ENCODE measurements around the gene IPO9.

IPO9 gene

GRCh38 chr1:201905234-201905890 is 76.4 kb downstream of the IPO9 start:
- TF ChIP-seq REST (IDR thresholded peaks at IDR 0.05; ENCODE audit: insufficient read depth in 1 of 2, low read depth in 2 of 2, low read length in 2 of 2) (no peak), TAF1 (IDR thresholded peaks at IDR 0.05; ENCODE audit: borderline replicate concordance, insufficient read depth, low read length) (no peak), FOXP2 (optimal IDR thresholded peaks at IDR 0.05; ENCODE audit: borderline replicate concordance, extremely low read depth, extremely low read length, insufficient read depth) (no peak), POLR2AphosphoS5 (IDR thresholded peaks at IDR 0.05; ENCODE audit: low read depth, low read length) (no peak)

- TF ChIP-seq FOXP2 (optimal IDR thresholded peaks at IDR 0.05; ENCODE audit: borderline replicate concordance, extremely low read depth, extremely low read length, insufficient read depth) (no peak), REST (IDR thresholded peaks at IDR 0.05; ENCODE audit: insufficient read depth in 1 of 2, low read depth in 2 of 2, low read length in 2 of 2) (no peak), POLR2AphosphoS5 (IDR thresholded peaks at IDR 0.05; ENCODE audit: low read depth, low read length) (no peak), SIN3A (IDR thresholded peaks at IDR 0.05; ENCODE audit: borderline replicate concordance, insufficient read depth, low read length) (no peak), TAF1 (IDR thresholded peaks at IDR 0.05; ENCODE audit: borderline replicate concordance, insufficient read depth, low read length) (no peak)
These were observed 77.4 kb downstream of the IPO9 start for GRCh38 chr1:201906336-201906735.

- no peak for TF ChIP-seq SIN3A (IDR thresholded peaks at IDR 0.05; ENCODE audit: borderline replicate concordance, insufficient read depth, low read length)
- TF ChIP-seq FOXP2 (optimal IDR thresholded peaks at IDR 0.05; ENCODE audit: borderline replicate concordance, extremely low read depth, extremely low read length, insufficient read depth) = no peak
- no peak for TF ChIP-seq TAF1 (IDR thresholded peaks at IDR 0.05; ENCODE audit: borderline replicate concordance, insufficient read depth, low read length)
These were observed 78.7 kb downstream of the IPO9 start for GRCh38 chr1:201907621-201908020.

- no peak for TF ChIP-seq FOXP2 (optimal IDR thresholded peaks at IDR 0.05; ENCODE audit: borderline replicate concordance, extremely low read depth, extremely low read length, insufficient read depth)
- no peak for TF ChIP-seq POLR2AphosphoS5 (IDR thresholded peaks at IDR 0.05; ENCODE audit: low read depth, low read length)
- TF ChIP-seq REST (IDR thresholded peaks at IDR 0.05; ENCODE audit: insufficient read depth in 1 of 2, low read depth in 2 of 2, low read length in 2 of 2) = no peak
- TF ChIP-seq TAF1 (IDR thresholded peaks at IDR 0.05; ENCODE audit: borderline replicate concordance, insufficient read depth, low read length) = no peak
- no peak for TF ChIP-seq SIN3A (IDR thresholded peaks at IDR 0.05; ENCODE audit: borderline replicate concordance, insufficient read depth, low read length)
These were observed 83.0 kb downstream of the IPO9 start for GRCh38 chr1:201911826-201912571.

GRCh38 chr1:201912832-201913231 is 83.9 kb downstream of the IPO9 start:
- TF ChIP-seq SIN3A (IDR thresholded peaks at IDR 0.05; ENCODE audit: borderline replicate concordance, insufficient read depth, low read length) = no peak
- TF ChIP-seq FOXP2 (optimal IDR thresholded peaks at IDR 0.05; ENCODE audit: borderline replicate concordance, extremely low read depth, extremely low read length, insufficient read depth) = no peak
- no peak for TF ChIP-seq REST (IDR thresholded peaks at IDR 0.05; ENCODE audit: insufficient read depth in 1 of 2, low read depth in 2 of 2, low read length in 2 of 2)
- no peak for TF ChIP-seq POLR2AphosphoS5 (IDR thresholded peaks at IDR 0.05; ENCODE audit: low read depth, low read length)
- TF ChIP-seq TAF1 (IDR thresholded peaks at IDR 0.05; ENCODE audit: borderline replicate concordance, insufficient read depth, low read length) = no peak
